KMS-11 (cell line): Measurements from ENCODE around the gene SLC6A5.

Source experiments
- H2AFZ ChIP-seq: fragments of 200-600 bp; sonication (generic); 2 replicates; pipeline ENCODE4 v1.6.1; 2016; ENCODE audit warnings: antibody characterized with exemption, mixed run types, low read depth
- H3K27ac ChIP-seq: fragments of 200-600 bp; sonication (generic); 2 replicates; pipeline ENCODE4 v1.6.1; 2016; ENCODE audit warnings: mild to moderate bottlenecking, mixed run types
- H3K27me3 ChIP-seq: fragments of 200-600 bp; sonication (generic); 2 replicates; pipeline ENCODE4 v1.6.1; 2017; ENCODE audit warnings: mild to moderate bottlenecking, low read depth, mixed run types, moderate library complexity; ENCODE audit not compliant: insufficient read depth
- H3K36me3 ChIP-seq: fragments of 200-600 bp; sonication (generic); 2 replicates; pipeline ENCODE4 v1.6.1; 2017; ENCODE audit warnings: mild to moderate bottlenecking, mixed run types; ENCODE audit not compliant: insufficient read depth
- H3K4me1 ChIP-seq: fragments of 200-600 bp; sonication (generic); 2 replicates; pipeline ENCODE4 v1.6.1; 2016; ENCODE audit warnings: mild to moderate bottlenecking, low read depth, mixed run types; ENCODE audit not compliant: poor library complexity, severe bottlenecking
- H3K4me2 ChIP-seq: fragments of 200-600 bp; sonication (generic); 2 replicates; pipeline ENCODE4 v1.7.0; 2016; ENCODE audit warnings: mild to moderate bottlenecking, mixed run types
- H3K4me3 ChIP-seq: fragments of 200-600 bp; sonication (generic); IDR thresholded peaks from 2 replicates; pipeline ENCODE4 v1.6.1; 2017; ENCODE audit warnings: low read depth, low read length, mixed read lengths; ENCODE audit not compliant: insufficient read depth
- H3K79me2 ChIP-seq: fragments of 200-600 bp; sonication (generic); 2 replicates; pipeline ENCODE4 v1.6.1; 2016; ENCODE audit warnings: low read depth, mixed run types; ENCODE audit not compliant: insufficient read depth
- H3K9ac ChIP-seq: fragments of 200-600 bp; sonication (generic); 2 replicates; pipeline ENCODE4 v1.6.1; 2016; ENCODE audit warnings: mild to moderate bottlenecking, mixed run types
- H4K20me1 ChIP-seq: fragments of 200-600 bp; sonication (generic); 2 replicates; pipeline ENCODE4 v1.6.1; 2016; ENCODE audit warnings: mild to moderate bottlenecking, mixed run types; ENCODE audit not compliant: insufficient read depth
- CTCF ChIP-seq: fragments of 200-600 bp; sonication (generic); conservative IDR thresholded peaks from 2 replicates; pipeline ENCODE4 v1.6.1; 2017; ENCODE audit warnings: low read depth, mild to moderate bottlenecking, antibody characterized with exemption, low read length, moderate library complexity, mixed read lengths

The SLC6A5 gene

GRCh38 chr11:20596205-20597153 is 2.9 kb upstream of the SLC6A5 start:
- H3K4me1 ChIP-seq = no peaks in the 10 kb centered on the region
- no peaks in the 10 kb centered on the region for H3K36me3 ChIP-seq
- no peaks in the 10 kb centered on the region for H3K27me3 ChIP-seq
- H2AFZ ChIP-seq = no peak overlapping the region
- H3K79me2 ChIP-seq = no peaks in the 10 kb centered on the region
- H3K27ac ChIP-seq = no peak overlapping the region
- TF ChIP-seq CTCF = no peak
- no peaks in the 10 kb centered on the region for H4K20me1 ChIP-seq
- no peak overlapping the region for H3K9ac ChIP-seq
- H3K4me2 ChIP-seq = no peak overlapping the region
- H3K4me3 ChIP-seq = no peak overlapping the region

GRCh38 chr11:20597154-20597679 is 2.2 kb upstream of the SLC6A5 start:
- no peaks in the 10 kb centered on the region for H3K4me1 ChIP-seq
- no peak for TF ChIP-seq CTCF
- H3K27me3 ChIP-seq = no peaks in the 10 kb centered on the region
- H3K4me3 ChIP-seq = no peak overlapping the region
- H3K36me3 ChIP-seq = no peaks in the 10 kb centered on the region
- H3K4me2 ChIP-seq = no peak overlapping the region
- no peak overlapping the region for H3K9ac ChIP-seq
- no peaks in the 10 kb centered on the region for H3K79me2 ChIP-seq
- no peaks in the 10 kb centered on the region for H4K20me1 ChIP-seq
- no peak overlapping the region for H2AFZ ChIP-seq
- H3K27ac ChIP-seq = no peak overlapping the region

GRCh38 chr11:20597680-20598484 is 1.5 kb upstream of the SLC6A5 start:
- H3K27me3 ChIP-seq = no peaks in the 10 kb centered on the region
- H3K4me2 ChIP-seq = no peak overlapping the region

More at GRCh38 chr11:20597680-20598484, 1.5 kb upstream of the SLC6A5 start:
- H2AFZ ChIP-seq = no peak overlapping the region
- no peak overlapping the region for H3K27ac ChIP-seq
- H3K4me1 ChIP-seq = no peaks in the 10 kb centered on the region
- no peaks in the 10 kb centered on the region for H4K20me1 ChIP-seq
- H3K79me2 ChIP-seq = no peaks in the 10 kb centered on the region
- no peaks in the 10 kb centered on the region for H3K36me3 ChIP-seq
- no peak for TF ChIP-seq CTCF
- H3K4me3 ChIP-seq = no peak overlapping the region
- no peak overlapping the region for H3K9ac ChIP-seq
